ENCODE results near the gene CUTC. TPM values are rescaled to one million over a fixed set of nuclear protein-coding genes. Genes with fewer than 3 reads are reported as not detected.

CUTC gene
- total RNA-seq, 1 donor from 2014 or later, result 13.7 TPM

DNA sequence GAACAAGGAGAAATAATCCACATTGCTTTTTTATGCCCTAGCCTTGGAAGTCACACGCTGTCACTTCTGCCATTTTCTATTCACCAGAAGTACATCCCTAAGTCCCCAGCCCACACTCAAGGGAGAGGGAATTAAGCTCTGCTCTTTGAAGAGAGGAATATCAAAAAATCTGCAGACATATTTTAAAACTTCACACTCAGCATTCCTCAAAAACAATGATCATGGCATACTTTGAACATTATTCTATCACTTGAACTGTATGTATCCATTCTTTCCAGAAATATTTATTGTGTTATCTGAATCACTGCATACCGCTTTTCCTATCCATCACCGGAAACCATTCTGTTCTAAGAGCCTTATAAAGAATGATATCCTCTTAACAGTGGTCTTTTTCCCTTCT, 59.8 kb downstream of the CUTC start:
- TF ChIP-seq, protein P1, sequence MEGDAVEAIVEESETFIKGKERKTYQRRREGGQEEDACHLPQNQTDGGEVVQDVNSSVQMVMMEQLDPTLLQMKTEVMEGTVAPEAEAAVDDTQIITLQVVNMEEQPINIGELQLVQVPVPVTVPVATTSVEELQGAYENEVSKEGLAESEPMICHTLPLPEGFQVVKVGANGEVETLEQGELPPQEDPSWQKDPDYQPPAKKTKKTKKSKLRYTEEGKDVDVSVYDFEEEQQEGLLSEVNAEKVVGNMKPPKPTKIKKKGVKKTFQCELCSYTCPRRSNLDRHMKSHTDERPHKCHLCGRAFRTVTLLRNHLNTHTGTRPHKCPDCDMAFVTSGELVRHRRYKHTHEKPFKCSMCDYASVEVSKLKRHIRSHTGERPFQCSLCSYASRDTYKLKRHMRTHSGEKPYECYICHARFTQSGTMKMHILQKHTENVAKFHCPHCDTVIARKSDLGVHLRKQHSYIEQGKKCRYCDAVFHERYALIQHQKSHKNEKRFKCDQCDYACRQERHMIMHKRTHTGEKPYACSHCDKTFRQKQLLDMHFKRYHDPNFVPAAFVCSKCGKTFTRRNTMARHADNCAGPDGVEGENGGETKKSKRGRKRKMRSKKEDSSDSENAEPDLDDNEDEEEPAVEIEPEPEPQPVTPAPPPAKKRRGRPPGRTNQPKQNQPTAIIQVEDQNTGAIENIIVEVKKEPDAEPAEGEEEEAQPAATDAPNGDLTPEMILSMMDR (conservative IDR thresholded peaks at IDR 0.05), result no peak
- H3K4me3 Mint-ChIP-seq, result no peak overlapping the region
- H3K9me3 Mint-ChIP-seq, result no peaks in the 10 kb centered on the region
- no peaks in the 10 kb centered on the region for H3K27me3 Mint-ChIP-seq
- H3K36me3 Mint-ChIP-seq, result no peaks in the 10 kb centered on the region
- DNase-seq (ENCODE audit: extremely low spot score, unreplicated experiment), result no peak
- H3K4me1 Mint-ChIP-seq (ENCODE audit: unreplicated experiment), result no peaks in the 10 kb centered on the region
- no peak overlapping the region for H3K27ac Mint-ChIP-seq

DNA sequence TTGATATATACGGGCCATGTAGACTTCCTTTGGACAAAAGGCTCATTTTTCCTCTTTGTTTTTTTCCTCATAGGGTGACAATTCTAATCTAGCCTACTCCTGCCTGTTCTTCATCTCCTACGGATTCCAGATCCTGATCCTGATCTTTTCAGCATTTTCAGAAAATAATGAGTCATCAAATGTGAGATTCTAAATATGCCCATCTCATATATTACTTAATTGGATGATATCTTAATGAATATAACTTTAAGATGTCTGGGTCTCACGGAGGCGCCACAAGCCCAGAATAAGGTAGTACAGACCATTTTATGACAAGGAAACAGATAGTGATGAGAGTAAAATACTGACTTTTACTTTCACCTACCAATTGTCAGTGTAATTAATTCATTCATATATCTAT, 61.8 kb downstream of the CUTC start:
- Mint-ChIP-seq H3K4me1 (ENCODE audit: unreplicated experiment) (no peaks in the 10 kb centered on the region), H3K27me3 (no peaks in the 10 kb centered on the region), H3K9me3 (no peaks in the 10 kb centered on the region), H3K4me3 (no peak overlapping the region), H3K36me3 (no peaks in the 10 kb centered on the region), H3K27ac (no peak overlapping the region)
- no peak for DNase-seq (ENCODE audit: extremely low spot score, unreplicated experiment)
- TF ChIP-seq, protein P1 (conservative IDR thresholded peaks at IDR 0.05), result no peak

DNA sequence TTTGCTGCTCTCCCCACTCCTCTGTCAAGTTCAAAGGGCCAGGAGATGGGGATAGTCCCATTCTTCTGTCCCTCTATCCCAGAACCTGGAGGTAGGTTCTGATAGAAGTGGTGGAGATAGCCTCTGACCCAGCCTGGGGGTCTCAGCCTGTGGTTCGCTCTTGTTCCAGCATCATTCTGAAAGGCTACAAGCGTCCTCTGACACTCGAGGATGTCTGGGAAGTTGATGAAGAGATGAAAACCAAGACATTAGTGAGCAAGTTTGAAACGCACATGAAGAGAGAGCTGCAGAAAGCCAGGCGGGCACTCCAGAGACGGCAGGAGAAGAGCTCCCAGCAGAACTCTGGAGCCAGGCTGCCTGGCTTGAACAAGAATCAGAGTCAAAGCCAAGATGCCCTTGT, 64.9 kb downstream of the CUTC start:
- Mint-ChIP-seq H3K36me3 (no peaks in the 10 kb centered on the region), H3K4me1 (ENCODE audit: unreplicated experiment) (no peaks in the 10 kb centered on the region), H3K27me3 (no peaks in the 10 kb centered on the region), H3K4me3 (no peak overlapping the region), H3K9me3 (no peaks in the 10 kb centered on the region), H3K27ac (no peak overlapping the region)
- TF ChIP-seq, protein P1 (conservative IDR thresholded peaks at IDR 0.05), result no peak
- no peak for DNase-seq (ENCODE audit: extremely low spot score, unreplicated experiment)

DNA sequence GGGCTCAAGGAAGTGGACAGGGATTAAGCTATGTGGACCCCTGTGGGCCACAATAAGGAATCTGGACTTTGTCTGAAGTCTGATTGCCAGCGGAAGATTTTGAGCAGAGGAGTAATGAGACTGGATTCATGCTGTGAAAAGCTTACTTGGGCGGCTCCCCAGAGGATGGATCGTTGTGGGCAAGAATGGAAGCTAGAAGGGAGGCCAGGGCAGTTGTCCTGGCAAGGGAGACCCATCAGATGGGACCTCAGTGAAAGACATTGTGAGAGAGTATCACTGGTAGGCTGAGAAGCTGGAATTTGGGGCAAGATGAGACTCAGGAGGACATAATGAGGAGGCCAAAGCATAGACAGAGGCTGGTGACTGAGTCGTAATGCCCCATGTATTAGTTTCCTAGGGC, 66.0 kb downstream of the CUTC start:
- TF ChIP-seq, protein P1 (conservative IDR thresholded peaks at IDR 0.05), result no peak
- Mint-ChIP-seq H3K27ac (no peak overlapping the region), H3K9me3 (no peaks in the 10 kb centered on the region), H3K36me3 (no peaks in the 10 kb centered on the region), H3K4me3 (no peak overlapping the region), H3K27me3 (no peaks in the 10 kb centered on the region), H3K4me1 (ENCODE audit: unreplicated experiment) (no peaks in the 10 kb centered on the region)
- no peak for DNase-seq (ENCODE audit: extremely low spot score, unreplicated experiment)

DNA sequence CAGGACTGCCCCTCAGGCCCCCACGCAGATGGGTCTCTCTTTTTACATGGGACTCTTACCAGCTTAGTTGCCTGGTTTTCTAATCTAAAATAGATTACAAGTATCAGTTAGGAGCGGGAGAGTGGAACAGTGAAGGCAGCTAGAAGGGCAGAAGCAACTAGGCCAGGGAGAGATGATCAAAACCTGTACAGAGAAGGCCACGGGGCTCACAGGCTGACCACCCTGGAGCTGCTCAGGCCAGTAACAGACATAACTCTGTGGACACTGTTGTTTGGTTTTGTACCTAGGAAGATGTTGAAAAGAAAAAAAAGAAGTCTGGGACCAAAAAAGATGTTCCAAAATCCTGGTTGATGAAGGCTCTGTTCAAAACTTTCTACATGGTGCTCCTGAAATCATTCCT, 66.9 kb downstream of the CUTC start:
- DNase-seq (ENCODE audit: extremely low spot score, unreplicated experiment), result no peak
- H3K27ac Mint-ChIP-seq, result no peak overlapping the region
- H3K36me3 Mint-ChIP-seq, result no peaks in the 10 kb centered on the region
- H3K27me3 Mint-ChIP-seq, result peaks cover 4% of the 10 kb centered on the region
- TF ChIP-seq, protein P1 (conservative IDR thresholded peaks at IDR 0.05), result no peak
- H3K4me1 Mint-ChIP-seq (ENCODE audit: unreplicated experiment), result no peaks in the 10 kb centered on the region
- no peaks in the 10 kb centered on the region for H3K9me3 Mint-ChIP-seq
- no peak overlapping the region for H3K4me3 Mint-ChIP-seq

GRCh38 chr10:99799613-99800012, 67.6 kb downstream of the CUTC start:
- H3K36me3 Mint-ChIP-seq, result no peaks in the 10 kb centered on the region
- H3K27ac Mint-ChIP-seq, result no peak overlapping the region
- H3K4me3 Mint-ChIP-seq, result no peak overlapping the region
- no peaks in the 10 kb centered on the region for H3K4me1 Mint-ChIP-seq (ENCODE audit: unreplicated experiment)
- H3K27me3 Mint-ChIP-seq, result peaks cover 4% of the 10 kb centered on the region
- DNase-seq (ENCODE audit: extremely low spot score, unreplicated experiment), result no peak
- H3K9me3 Mint-ChIP-seq, result no peaks in the 10 kb centered on the region
- TF ChIP-seq, protein P1 (conservative IDR thresholded peaks at IDR 0.05), result no peak
